Activated naive CD8-positive, alpha-beta T cell treated with anti-CD3 and anti-CD28 coated beads, Interleukin-2, amount 50 U/mL, for 24 hours (primary cell): ENCODE results near the gene GRPR.

Experiments
- ATAC-seq: fragments of 150-1000 bp; cut with Tn5 transposase; one replicate; pipeline ENCODE4 v1.10.0; 2021
- DNase-seq: peaks from one replicate; pipeline ENCODE4 v3.0.0; 2021
- H3K27ac Mint-ChIP-seq: one replicate; pipeline ENCODE4 v1.8.0; 2021; ENCODE audit warnings: mild to moderate bottlenecking, mixed read lengths
- H3K27me3 Mint-ChIP-seq: one replicate; pipeline ENCODE4 v1.8.0; 2021; ENCODE audit warnings: mixed read lengths
- H3K36me3 Mint-ChIP-seq: one replicate; pipeline ENCODE4 v1.8.0; 2021; ENCODE audit warnings: low read depth, mixed read lengths
- H3K4me1 Mint-ChIP-seq: one replicate; pipeline ENCODE4 v1.8.0; 2021; ENCODE audit warnings: mixed read lengths
- H3K4me3 Mint-ChIP-seq: one replicate; pipeline ENCODE4 v1.8.0; 2021; ENCODE audit warnings: mild to moderate bottlenecking, moderate library complexity, mixed read lengths
- H3K9me3 Mint-ChIP-seq: one replicate; pipeline ENCODE4 v1.8.0; 2021; ENCODE audit warnings: mixed read lengths

The GRPR gene

DNA sequence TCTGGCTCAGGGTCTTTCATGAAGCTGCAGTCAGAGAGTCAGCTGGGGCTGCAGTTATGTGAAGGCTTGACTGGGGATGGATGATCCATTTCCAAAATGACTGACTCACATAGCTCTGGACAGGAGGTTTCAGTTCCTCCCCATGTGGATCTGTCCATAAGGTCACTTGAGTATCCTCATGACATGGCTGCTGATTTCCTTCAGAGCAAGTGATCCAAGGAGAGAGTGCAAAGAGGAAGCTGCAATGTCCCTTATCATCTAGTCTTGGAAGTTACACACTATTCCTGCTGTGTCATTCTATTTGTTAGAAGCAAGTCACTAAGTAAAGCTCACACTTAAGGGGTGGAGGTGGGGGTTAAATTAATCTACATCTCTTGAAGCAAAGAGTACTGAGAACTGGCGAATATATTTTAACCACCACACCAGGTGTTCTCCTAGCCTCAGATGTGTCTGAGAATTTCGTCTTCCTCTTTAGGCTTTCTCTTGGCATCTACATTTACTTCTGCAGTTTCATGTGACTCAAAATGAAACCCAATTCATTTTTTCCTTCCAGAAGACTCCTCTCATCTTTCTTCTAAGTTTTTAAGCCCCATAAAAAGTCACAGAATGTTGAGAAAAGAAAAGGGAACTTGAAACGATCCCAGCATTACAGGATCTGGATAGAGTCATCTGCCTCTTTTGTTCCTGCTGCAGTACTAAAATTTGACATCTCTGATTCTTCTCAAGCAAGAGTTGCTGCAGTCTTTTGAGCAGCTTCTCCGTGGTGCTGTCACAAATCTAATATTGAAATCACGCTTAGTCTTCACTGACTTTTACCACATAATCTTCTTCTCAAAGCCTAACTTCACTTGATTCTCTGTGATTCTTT is 3.8 kb upstream of the GRPR start:
- peaks cover 24% of the 10 kb centered on the region for H3K4me1 Mint-ChIP-seq
- H3K27me3 Mint-ChIP-seq, result peaks cover 6% of the 10 kb centered on the region
- peaks cover 4% of the 10 kb centered on the region for H3K9me3 Mint-ChIP-seq
- no peaks in the 10 kb centered on the region for H3K36me3 Mint-ChIP-seq
- peak overlapping the region; percentile 31 for H3K4me3 Mint-ChIP-seq
- DNase-seq (no peak), ATAC-seq (peak; percentile 81)
- H3K27ac Mint-ChIP-seq, result peak overlapping the region; percentile 56

DNA sequence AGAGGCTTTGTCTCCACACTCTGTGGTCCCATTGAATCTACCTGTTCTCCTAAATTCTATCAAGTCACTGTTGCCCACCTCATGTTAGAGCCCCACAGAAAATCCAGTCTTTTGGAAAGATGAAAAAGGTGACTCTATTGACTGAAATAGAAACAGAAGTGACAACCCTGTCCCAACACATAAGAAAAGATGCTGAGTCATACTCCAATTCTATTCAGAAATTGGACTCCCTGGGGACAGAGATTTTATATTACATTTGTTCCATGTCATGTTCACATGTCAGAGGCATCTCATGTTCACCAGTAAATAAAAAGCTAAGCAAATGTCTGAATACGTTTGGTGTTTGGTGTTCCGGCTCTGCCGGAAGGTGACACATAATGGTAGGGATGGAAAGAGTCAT is 2.9 kb upstream of the GRPR start:
- H3K27me3 Mint-ChIP-seq, result peaks cover 6% of the 10 kb centered on the region
- peaks cover 24% of the 10 kb centered on the region for H3K4me1 Mint-ChIP-seq
- peak overlapping the region; percentile 31 for H3K4me3 Mint-ChIP-seq
- no peaks in the 10 kb centered on the region for H3K36me3 Mint-ChIP-seq
- no peak for DNase-seq
- peak overlapping the region; percentile 55 for H3K27ac Mint-ChIP-seq
- ATAC-seq, result no peak
- H3K9me3 Mint-ChIP-seq, result peaks cover 4% of the 10 kb centered on the region

DNA sequence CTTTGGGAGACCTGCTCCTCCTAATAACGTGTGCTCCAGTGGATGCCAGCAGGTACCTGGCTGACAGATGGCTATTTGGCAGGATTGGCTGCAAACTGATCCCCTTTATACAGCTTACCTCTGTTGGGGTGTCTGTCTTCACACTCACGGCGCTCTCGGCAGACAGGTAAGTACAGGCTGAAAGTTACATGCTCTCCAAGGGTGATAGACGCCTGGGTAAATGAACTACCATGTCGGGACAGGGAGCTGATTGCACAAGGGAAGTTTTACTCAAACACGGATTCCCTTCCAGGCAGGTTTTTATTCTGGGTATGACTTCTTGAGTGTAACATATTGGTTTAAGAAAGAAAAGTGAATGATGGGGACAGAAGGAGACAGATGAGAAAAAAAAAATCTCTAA is 836 bp downstream of the GRPR start:
- Mint-ChIP-seq H3K27me3 (peaks cover 11% of the 10 kb centered on the region), H3K9me3 (no peaks in the 10 kb centered on the region), H3K27ac (no peak overlapping the region), H3K4me3 (no peak overlapping the region), H3K4me1 (peaks cover 18% of the 10 kb centered on the region), H3K36me3 (no peaks in the 10 kb centered on the region)
- no peak for DNase-seq
- ATAC-seq, result no peak

DNA sequence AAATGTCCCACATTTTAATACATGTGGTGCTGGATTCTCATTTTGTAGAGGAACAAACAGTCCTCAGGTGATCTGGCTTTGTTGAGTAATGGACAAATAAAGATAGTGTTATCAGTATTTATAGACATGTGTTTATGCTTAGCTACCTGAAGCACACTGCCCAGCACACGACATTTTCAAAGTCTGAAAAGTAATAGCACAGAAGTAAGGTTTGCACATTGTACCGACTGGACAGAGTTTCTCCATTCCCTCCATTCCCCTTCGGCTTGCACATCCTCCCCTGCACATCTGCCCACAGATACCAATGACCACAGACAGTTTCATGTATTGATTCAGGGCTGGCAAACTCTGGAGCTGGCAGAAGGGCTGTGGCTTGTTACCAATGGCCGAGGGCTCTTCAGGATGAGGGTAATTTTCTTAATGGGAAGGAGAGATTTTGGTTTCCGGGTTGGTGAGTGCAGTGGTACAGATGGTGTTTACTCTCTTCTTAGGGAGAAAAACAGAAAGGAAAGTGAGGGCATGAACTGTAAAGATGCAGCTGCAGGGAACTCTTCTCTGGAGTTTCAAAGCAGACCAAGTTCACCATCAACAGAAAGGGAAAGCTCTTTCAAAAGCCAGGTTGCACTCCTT is 2.3 kb downstream of the GRPR start:
- H3K4me1 Mint-ChIP-seq, result peaks cover 3% of the 10 kb centered on the region

DNA sequence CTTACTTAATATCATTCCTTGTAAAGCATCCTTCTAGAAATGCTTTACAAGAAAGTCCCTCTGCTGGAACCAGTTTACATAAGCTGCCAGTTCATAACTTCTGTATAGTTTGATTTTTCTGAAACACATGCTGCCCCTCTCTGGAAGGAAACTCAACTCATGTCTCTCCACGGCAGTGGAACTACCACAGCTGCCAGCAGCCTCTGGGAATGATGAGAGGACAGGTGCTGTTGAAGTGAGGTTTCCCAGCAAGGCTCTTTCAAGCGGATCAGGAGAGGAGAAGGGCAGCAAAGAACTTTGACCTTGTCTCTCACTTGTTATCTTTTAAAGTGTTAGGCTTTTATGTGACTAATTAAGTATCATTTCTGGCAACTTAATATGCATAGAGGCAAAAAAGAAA is 7.3 kb downstream of the GRPR start:
- H3K27ac Mint-ChIP-seq, result no peak overlapping the region
- peaks cover 4% of the 10 kb centered on the region for H3K4me1 Mint-ChIP-seq
- ATAC-seq, result no peak
- H3K36me3 Mint-ChIP-seq, result no peaks in the 10 kb centered on the region
- H3K27me3 Mint-ChIP-seq, result peaks cover 12% of the 10 kb centered on the region
- no peak overlapping the region for H3K4me3 Mint-ChIP-seq
- no peak for DNase-seq
- no peaks in the 10 kb centered on the region for H3K9me3 Mint-ChIP-seq

More for the DNA sequence above, 2.3 kb downstream of the GRPR start:
- H3K27me3 Mint-ChIP-seq, result peaks cover 10% of the 10 kb centered on the region
- no peaks in the 10 kb centered on the region for H3K9me3 Mint-ChIP-seq
- no peak for ATAC-seq
- no peak for DNase-seq
- no peaks in the 10 kb centered on the region for H3K36me3 Mint-ChIP-seq
- no peak overlapping the region for H3K27ac Mint-ChIP-seq
- no peak overlapping the region for H3K4me3 Mint-ChIP-seq

DNA sequence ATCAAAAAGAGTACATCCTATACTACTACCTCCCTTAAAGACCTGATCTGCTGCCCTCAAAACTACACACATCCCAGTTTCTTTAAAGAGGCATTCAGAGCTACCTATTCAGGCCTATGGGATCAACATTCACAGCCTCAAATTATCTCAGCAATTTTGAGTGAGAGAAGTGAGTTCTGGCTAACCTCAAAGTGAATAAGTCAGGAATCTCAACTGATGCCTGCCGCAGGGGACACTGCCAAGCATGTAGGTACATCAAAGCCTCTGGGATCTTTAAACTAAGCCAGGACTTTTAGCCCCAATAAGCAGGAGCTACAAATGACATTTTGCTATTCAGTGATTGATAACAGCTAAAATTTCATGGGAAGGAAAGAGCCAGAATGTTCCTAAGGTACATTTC is 11.6 kb downstream of the GRPR start:
- Mint-ChIP-seq H3K27ac (no peak overlapping the region), H3K4me1 (peaks cover 11% of the 10 kb centered on the region), H3K9me3 (no peaks in the 10 kb centered on the region), H3K27me3 (peaks cover 14% of the 10 kb centered on the region), H3K36me3 (no peaks in the 10 kb centered on the region), H3K4me3 (no peak overlapping the region)
- DNase-seq (no peak), ATAC-seq (no peak)

DNA sequence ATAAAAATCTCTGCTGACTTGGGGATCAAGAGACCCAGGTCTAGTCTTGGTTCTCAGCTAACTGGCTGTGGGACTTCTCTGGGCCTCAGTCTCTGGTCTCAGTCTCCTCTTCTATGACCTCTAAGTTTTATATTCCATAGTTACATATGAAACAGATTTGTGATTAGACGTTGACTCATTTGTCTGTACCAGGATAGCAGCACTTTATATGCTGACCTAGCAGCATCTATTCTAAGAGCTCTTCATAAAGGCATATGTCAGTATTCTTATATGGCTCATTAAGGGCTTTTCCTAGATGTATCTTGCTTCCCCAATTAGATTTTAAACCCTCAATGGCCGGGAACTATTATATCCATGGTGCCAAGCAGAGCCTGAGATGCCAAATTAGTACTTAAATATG is 12.7 kb downstream of the GRPR start:
- H3K27me3 Mint-ChIP-seq, result peaks cover 14% of the 10 kb centered on the region
- peaks cover 19% of the 10 kb centered on the region for H3K4me1 Mint-ChIP-seq
- DNase-seq, result no peak
- ATAC-seq, result no peak
- H3K4me3 Mint-ChIP-seq, result no peak overlapping the region
- H3K9me3 Mint-ChIP-seq, result no peaks in the 10 kb centered on the region
- H3K27ac Mint-ChIP-seq, result no peak overlapping the region
- H3K36me3 Mint-ChIP-seq, result no peaks in the 10 kb centered on the region

DNA sequence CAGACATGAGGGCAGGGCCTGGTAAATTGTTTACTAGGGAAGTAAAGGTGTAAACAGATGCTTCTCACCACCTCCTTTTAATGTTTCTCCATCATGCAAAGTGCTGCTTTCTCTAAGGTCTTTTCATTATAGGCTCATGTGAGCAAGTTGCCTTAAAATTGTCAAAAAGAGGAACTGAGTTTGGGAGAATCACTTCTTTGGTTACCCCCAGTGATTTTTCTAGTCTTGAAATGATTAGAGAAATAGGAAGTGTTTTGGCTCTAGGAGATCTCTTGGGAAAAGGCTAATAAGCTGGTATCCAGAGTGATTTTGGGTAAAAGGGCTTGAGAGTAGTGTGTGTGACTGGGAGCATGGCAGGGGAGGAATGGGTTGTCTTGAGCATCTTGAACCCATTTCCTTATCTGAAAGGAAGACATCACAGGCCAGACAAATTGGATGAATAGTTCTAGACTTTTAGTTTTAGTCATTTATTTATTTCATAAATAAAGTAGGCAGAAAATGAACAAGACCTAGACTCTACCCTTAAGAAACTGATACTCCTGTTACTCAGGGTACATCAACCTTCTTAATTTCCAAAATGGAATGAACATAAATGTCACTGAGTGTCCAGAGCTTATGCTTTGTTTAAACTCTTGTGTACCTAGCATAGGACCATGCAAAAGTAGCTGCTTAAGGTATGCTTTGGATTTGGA is 14.2 kb downstream of the GRPR start:
- DNase-seq (no peak), ATAC-seq (no peak)
- H3K27ac Mint-ChIP-seq, result no peak overlapping the region
- H3K27me3 Mint-ChIP-seq, result peaks cover 11% of the 10 kb centered on the region
- H3K4me3 Mint-ChIP-seq, result no peak overlapping the region
- H3K4me1 Mint-ChIP-seq, result peaks cover 21% of the 10 kb centered on the region
- H3K36me3 Mint-ChIP-seq, result no peaks in the 10 kb centered on the region
- no peaks in the 10 kb centered on the region for H3K9me3 Mint-ChIP-seq

DNA sequence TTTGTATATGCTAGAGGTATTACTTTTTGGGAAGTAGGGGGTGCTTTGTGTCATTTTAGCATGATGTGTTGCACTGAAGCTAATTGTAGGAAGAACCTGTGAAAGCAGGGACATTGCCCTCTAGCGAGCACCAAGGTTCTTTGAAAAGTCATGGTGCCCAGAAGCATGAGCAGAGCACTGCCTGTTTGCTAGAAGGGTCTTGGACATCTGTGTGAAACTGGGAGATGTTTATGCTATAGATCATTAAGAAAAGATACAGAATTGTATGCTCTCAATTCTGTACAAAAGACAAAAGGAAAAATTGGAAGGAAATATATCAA is 14.7 kb downstream of the GRPR start:
- H3K27me3 Mint-ChIP-seq, result peaks cover 16% of the 10 kb centered on the region
- H3K4me3 Mint-ChIP-seq, result no peak overlapping the region
- DNase-seq (no peak), ATAC-seq (no peak)
- H3K36me3 Mint-ChIP-seq, result no peaks in the 10 kb centered on the region
- no peak overlapping the region for H3K27ac Mint-ChIP-seq
- peaks cover 21% of the 10 kb centered on the region for H3K4me1 Mint-ChIP-seq
- no peaks in the 10 kb centered on the region for H3K9me3 Mint-ChIP-seq

DNA sequence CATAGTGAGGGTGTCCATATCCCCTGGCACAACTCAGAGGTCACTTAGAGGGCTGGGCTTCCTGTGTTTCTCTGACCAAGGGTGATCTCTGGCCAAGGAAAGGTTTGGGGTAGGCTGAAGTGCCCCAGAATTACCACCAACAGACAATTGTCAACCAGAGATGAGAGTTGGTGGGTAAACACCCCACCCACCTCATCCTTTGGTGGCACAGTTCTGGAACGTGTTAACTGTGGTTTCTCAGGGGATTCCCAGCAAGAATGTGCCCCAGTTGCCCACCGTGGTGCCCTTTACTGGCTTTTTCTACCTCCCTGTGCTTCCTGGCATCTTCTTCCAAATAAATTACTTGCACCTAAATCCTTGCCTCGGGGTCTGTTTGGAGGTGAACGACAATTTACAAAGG is 17.1 kb downstream of the GRPR start:
- DNase-seq, result peak; percentile 16
- no peak overlapping the region for H3K27ac Mint-ChIP-seq
- no peaks in the 10 kb centered on the region for H3K36me3 Mint-ChIP-seq
- H3K9me3 Mint-ChIP-seq, result peaks cover 3% of the 10 kb centered on the region
- H3K4me3 Mint-ChIP-seq, result no peak overlapping the region
- peaks cover 19% of the 10 kb centered on the region for H3K4me1 Mint-ChIP-seq
- H3K27me3 Mint-ChIP-seq, result peaks cover 14% of the 10 kb centered on the region
- ATAC-seq, result peak; percentile 71

DNA sequence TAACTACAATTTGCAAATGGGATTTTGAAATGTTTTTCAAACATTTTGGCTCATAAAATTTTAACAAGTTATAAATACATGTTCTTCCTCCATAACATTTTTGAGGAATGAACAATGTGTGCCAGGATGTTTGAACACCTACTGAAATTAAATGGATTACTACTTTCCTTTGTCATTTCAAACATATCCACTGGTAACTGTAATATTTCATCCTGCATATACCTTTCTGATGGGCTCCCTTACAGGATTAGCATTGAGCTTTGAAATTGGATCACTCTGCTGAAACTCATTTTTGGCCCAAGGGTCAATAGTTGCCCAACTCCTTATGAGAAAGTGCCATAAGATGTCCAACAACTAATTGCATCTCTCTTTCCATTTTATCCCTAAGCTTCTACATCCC is 17.6 kb downstream of the GRPR start:
- Mint-ChIP-seq H3K27ac (no peak overlapping the region), H3K4me1 (peaks cover 19% of the 10 kb centered on the region), H3K36me3 (no peaks in the 10 kb centered on the region), H3K9me3 (peaks cover 3% of the 10 kb centered on the region), H3K27me3 (peaks cover 17% of the 10 kb centered on the region), H3K4me3 (no peak overlapping the region)
- no peak for ATAC-seq
- DNase-seq, result no peak

DNA sequence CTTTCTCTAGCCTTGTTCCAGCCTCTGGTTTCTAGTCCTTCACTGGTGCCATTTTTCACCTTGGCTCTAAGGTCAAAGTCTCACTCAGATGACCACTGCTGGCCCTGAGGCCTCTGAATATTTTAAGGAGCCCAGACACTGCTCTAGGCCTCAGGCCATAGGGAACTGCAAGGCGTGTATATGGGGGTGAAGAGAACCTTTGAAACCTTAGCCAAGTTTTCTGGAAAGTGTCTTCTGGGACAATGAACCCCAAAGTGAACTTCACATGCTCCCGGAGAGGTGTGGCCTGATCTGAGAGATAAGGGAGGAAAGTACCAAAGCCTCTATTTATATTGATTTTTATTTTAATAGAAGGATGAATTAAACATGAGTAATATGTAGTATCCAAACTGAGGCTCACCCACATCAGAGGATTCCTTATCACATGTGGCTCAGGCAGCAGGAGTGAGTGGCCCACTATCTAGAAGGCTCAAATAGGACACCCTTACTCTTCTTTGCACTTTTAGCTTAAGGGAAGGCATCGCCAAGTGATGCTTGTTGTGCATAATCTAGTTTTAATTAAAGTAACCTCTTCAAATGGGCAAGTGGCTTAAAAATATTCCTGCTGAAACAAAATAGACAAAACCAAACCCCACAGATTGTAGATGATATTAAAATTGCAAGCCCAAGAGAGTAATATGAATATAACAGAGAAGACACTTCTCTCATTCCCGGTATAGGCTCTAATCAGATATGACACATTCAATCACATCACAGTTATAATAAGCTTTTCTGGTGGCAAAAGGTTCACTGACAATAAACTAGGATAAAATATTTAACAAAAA is 18.3 kb downstream of the GRPR start:
- peaks cover 17% of the 10 kb centered on the region for H3K27me3 Mint-ChIP-seq

DNA sequence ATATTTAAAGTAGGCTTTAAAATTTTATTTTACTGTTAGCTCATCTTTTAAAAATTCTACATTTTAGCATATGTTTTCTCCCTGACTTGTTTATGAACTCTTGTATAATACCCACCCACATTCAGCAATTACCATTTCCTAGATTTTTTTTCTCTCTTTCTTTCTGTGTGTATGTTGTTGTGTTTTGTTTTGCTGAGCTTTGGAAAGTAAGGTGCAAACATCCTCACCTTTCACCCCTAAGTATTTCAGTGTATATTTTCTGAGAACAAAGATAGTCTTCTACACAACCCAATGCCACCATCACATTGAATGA is 18.8 kb downstream of the GRPR start:
- Mint-ChIP-seq H3K27me3 (peaks cover 17% of the 10 kb centered on the region), H3K27ac (no peak overlapping the region), H3K9me3 (peaks cover 3% of the 10 kb centered on the region), H3K4me3 (no peak overlapping the region), H3K36me3 (no peaks in the 10 kb centered on the region), H3K4me1 (peaks cover 17% of the 10 kb centered on the region)
- ATAC-seq (no peak), DNase-seq (no peak)

More for the DNA sequence above, 18.3 kb downstream of the GRPR start:
- Mint-ChIP-seq H3K4me1 (peaks cover 17% of the 10 kb centered on the region), H3K27ac (no peak overlapping the region), H3K4me3 (no peak overlapping the region), H3K36me3 (no peaks in the 10 kb centered on the region), H3K9me3 (peaks cover 3% of the 10 kb centered on the region)
- DNase-seq (no peak), ATAC-seq (no peak)

DNA sequence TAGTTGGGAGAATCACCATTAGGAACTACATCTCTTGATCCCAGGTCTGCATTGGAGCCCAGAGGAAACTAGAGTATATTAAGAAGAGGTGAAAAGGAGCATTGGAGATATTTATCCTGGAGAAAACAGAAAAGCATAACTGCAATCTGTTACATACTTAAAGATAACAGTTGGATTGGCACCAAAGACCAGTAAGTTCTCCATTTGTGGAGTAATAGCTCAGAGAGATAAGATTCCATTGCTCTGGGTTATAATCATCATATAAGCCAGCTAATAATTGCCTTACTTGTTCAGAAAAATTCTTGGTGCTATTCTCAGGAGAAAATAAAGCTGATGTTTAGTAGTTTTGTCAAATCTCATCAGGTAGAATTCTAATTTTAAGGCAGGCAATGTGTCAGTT is 20.6 kb downstream of the GRPR start:
- ATAC-seq (no peak), DNase-seq (no peak)
- Mint-ChIP-seq H3K9me3 (peaks cover 3% of the 10 kb centered on the region), H3K27me3 (peaks cover 11% of the 10 kb centered on the region), H3K36me3 (no peaks in the 10 kb centered on the region), H3K4me1 (peaks cover 14% of the 10 kb centered on the region), H3K4me3 (no peak overlapping the region), H3K27ac (no peak overlapping the region)
